Testis (tissue), 3 donors: Measurements from ENCODE around the gene F12. TPM values are rescaled to one million over a fixed set of nuclear protein-coding genes. Genes with fewer than 3 reads are reported as not detected.

Source experiments
- DNase-seq: peaks from one replicate; pipeline ENCODE4 v3.0.0-alpha.2; 2019
- H3K27ac ChIP-seq, 2 donors: fragments of 200-600 bp; sonication (generic); one replicate each; pipeline ENCODE4 v1.5.1; 2019
- H3K27me3 ChIP-seq: fragments of 200-600 bp; sonication (generic); one replicate; pipeline ENCODE4 v1.5.1; 2019
- H3K36me3 ChIP-seq: fragments of 200-600 bp; sonication (generic); one replicate; pipeline ENCODE4 v1.5.1; 2017; ENCODE audit warnings: low read depth; ENCODE audit errors: missing control alignments
- H3K4me1 ChIP-seq: fragments of 200-600 bp; sonication (generic); one replicate; pipeline ENCODE4 v1.5.1; 2019
- H3K4me3 ChIP-seq, 2 donors: fragments of 200-600 bp; sonication (generic); one replicate each; pipeline ENCODE4 v1.5.1; 2017 to 2019
- H3K9me3 ChIP-seq: fragments of 200-600 bp; sonication (generic); one replicate; pipeline ENCODE4 v1.5.1; 2017
- POLR2A ChIP-seq: fragments of 450-650 bp; IDR thresholded peaks from one replicate; pipeline ENCODE4 v1.6.1; 2017; ENCODE audit warnings: antibody characterized with exemption, mild to moderate bottlenecking, moderate library complexity
- WGBS, 2 donors: methylation state at CpG; one replicate each; pipeline ENCODE4 v1.1.5; 2018; 5-methylcytosine and 5-hydroxymethylcytosine counted together
- intact Hi-C: fragments of 100-400 bp; cut with DNase I; formaldehyde crosslinking; loops from one replicate; pipeline ENCODE4 v1.15.1; 2023; ENCODE audit warnings: low total_unique reads
- polyA plus RNA-seq: library from polyadenylated mRNA; stranded (reverse); fragments of 350-450 nt; fragmentation: Illumina TruSeq; extraction: RNeasy Lipid Tissue Mini Kit (QIAGEN cat#74804); gene quantifications from one replicate; pipeline ENCODE4 v1.2.3, GENCODE V29; 2014; ENCODE audit warnings: low read depth, low replicate concordance; ENCODE audit not compliant: insufficient read depth
- total RNA-seq, 2 donors: library from RNA; depleted of rRNA; stranded (reverse); fragments of >200 nt; gene quantifications; one replicate each; pipeline ENCODE4 v1.2.3, GENCODE V29; 2016
- TF ChIP-seq, protein P1 (sequence below), 3 experiments: fragments of 450-650 bp in 2 of 3; fragments of 200-600 bp in 1 of 3; sonication (generic) in 1 of 3; IDR thresholded peaks; one replicate each; pipeline ENCODE4 v1.5.1; 2016 to 2019; ENCODE audit warnings: antibody characterized with exemption in 3 of 3, mild to moderate bottlenecking in 2 of 3, moderate library complexity in 1 of 3

The F12 gene
- total and polyA plus RNA-seq, 3 donors from 2014 or later = 4.9 to 5.8 (median 5.3) TPM

DNA sequence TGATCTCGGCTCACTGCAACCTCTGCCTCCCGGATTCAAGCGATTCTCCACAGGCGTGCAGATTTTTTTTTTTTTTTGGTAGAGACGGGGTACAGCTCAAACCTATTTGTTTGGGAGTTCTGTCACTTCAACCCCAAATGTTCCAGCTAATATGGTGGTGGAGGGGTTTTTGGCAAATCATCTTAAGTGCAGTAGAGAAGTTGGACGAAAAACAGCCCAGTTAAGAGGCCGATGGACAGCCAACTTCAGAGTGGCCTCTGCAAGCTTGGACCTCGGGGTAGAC lies 36.5 kb upstream of the F12 start:
- 5 to 8% methylated on average over 6 to 8 of the region's 8 CpGs for WGBS, 2 donors
- peak overlapping the region; percentile 59 to 65 for H3K4me3 ChIP-seq
- intact Hi-C loops = no loop called here
- no peak for DNase-seq
- H3K9me3 ChIP-seq = no peaks in the 10 kb centered on the region
- TF ChIP-seq, protein P1, sequence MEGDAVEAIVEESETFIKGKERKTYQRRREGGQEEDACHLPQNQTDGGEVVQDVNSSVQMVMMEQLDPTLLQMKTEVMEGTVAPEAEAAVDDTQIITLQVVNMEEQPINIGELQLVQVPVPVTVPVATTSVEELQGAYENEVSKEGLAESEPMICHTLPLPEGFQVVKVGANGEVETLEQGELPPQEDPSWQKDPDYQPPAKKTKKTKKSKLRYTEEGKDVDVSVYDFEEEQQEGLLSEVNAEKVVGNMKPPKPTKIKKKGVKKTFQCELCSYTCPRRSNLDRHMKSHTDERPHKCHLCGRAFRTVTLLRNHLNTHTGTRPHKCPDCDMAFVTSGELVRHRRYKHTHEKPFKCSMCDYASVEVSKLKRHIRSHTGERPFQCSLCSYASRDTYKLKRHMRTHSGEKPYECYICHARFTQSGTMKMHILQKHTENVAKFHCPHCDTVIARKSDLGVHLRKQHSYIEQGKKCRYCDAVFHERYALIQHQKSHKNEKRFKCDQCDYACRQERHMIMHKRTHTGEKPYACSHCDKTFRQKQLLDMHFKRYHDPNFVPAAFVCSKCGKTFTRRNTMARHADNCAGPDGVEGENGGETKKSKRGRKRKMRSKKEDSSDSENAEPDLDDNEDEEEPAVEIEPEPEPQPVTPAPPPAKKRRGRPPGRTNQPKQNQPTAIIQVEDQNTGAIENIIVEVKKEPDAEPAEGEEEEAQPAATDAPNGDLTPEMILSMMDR (IDR thresholded peaks at IDR 0.05) = no peak
- no peak for TF ChIP-seq POLR2A
- peaks cover 16% of the 10 kb centered on the region for H3K4me1 ChIP-seq
- H3K27me3 ChIP-seq = no peaks in the 10 kb centered on the region
- H3K27ac ChIP-seq = no peak overlapping the region
- no peaks in the 10 kb centered on the region for H3K36me3 ChIP-seq

DNA sequence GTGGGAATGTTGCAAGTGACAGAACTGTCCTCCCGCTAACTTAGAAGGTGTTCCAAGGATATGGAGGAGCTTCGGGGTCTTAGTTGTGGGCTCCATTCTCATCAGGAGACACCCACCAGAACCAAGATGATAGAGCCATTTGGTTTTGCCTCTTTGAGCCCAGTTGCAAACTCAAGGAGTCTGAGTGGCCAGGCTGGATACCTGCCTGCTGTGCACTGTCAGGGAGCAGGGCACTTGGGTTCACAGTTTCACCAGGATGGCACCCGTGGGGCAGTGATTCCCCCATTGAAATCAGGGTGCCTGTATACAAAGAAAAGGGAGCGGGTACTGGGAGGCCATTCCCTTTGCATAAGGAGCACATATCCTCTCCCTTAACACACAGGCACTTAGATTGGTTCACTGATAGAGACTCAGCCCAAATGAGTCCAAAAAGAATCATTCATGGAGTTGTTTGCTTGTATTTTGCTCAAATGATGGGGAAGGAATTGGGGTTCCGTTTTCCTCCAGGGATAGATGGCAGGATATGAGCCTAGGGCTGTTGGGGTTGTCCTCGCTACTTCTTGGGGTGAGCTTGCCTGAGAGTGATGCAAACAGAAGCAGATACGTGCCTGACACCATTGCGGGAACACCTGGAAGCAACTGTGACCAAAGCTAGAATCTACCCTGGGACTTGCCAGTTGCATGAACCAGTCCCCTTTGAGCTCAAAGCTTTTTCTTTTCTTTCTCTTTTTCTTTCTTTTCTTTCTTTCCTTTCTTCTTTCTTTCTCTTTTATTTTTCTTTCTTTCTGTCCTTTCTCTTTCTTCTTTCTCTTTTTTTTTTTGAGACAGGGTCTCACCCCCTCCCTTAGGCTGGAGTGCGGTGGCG lies 35.9 kb upstream of the F12 start:
- H3K27ac ChIP-seq = no peak overlapping the region
- intact Hi-C loops = no loop called here
- no peak for DNase-seq

DNA sequence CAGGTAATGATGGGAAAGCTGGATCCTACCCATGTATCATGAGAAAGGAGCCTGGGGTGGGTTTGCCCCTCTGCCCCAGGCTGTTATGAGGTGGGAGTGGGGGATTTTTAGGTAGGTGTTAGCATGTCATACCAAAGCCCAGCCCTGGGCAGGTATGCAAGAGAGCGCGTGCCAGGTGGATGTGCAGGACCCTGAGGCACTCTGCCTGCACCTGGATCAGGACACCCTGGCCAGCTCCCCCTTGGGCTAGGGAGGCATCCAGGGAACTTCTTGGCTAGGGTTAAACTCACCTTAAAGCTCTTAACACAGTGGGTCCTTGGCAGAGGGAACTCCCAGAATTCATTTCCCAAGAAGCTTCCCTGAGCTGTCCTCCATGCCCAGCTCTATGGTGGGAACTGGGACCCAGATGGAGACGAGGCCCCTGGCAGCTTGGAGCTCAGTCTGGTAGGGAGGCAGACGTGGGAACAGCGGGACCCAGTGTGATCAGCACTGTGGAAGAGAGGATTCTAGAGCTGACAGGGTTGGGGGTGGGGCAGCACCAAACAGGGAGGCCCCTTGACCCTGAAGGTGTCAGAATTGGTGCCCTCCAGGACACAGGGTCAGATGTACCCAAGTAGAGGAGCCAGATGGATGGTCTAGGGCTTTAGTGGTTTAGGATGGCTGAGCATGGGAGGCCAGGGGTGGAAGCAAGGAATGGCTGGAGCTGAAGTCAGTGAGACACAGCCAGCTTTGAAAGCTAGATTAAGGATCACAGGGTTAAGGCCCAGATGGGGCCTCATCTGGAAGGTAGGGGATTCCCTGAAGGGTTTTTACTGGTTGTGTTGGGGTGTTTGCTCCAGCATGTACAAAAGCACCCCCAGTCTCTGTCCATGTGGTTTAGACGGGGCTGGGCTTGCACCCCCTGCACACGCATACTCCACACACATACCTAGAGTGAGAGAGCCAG lies 35.0 kb upstream of the F12 start:
- no peaks in the 10 kb centered on the region for H3K36me3 ChIP-seq
- intact Hi-C loops = no loop called here
- TF ChIP-seq, protein P1 (IDR thresholded peaks at IDR 0.05) = no peak
- no peak for TF ChIP-seq POLR2A

More for the DNA sequence above, 35.9 kb upstream of the F12 start:
- no peaks in the 10 kb centered on the region for H3K9me3 ChIP-seq
- H3K4me3 ChIP-seq = no peak overlapping the region
- H3K4me1 ChIP-seq = peaks cover 16% of the 10 kb centered on the region
- WGBS, 2 donors = 53 to 62% methylated on average over 10 of the region's 10 CpGs
- no peaks in the 10 kb centered on the region for H3K36me3 ChIP-seq
- TF ChIP-seq POLR2A = no peak
- TF ChIP-seq, protein P1 (IDR thresholded peaks at IDR 0.05) = no peak
- no peaks in the 10 kb centered on the region for H3K27me3 ChIP-seq

DNA sequence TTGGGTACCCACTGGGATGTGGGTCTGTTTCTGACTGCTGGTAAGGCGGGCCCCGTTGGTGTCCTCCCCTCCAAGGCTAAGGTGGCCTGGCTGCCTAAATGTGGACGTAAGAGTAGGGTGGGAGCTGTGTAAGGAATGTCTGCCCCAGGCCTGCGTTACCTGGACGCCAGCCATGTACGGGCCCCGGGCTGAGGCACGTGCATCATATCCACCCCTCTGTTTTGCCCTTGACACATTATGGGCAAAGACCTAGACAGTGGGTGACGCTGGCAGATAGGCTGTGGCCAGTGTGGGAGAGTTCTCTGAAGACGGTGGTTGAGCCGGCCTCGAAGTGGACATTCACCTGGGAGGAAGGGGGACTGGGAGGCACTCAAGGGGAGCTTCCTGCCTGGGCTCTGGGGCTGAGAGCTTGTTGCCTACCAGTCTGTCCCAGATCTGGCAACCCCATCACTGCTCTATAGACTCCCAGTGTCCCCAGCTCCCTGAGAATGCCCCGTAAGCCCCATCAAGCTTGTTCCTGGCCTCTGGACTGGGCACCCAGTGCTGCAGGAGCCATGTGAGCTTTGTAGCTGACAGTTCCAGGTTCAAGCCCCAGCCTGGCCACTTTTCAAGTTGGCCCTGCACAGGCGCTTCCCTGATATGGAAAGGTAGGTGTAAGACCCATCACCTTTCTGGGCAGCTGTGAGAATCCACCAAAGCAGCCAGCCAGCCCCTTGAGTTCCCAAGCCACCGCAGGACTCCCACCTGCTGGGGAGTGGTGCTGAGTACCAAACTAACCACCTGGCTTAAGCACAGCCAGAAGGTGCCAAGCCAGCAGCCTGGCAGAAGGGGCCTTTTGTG lies 34.0 kb upstream of the F12 start:
- Histone ChIP-seq H3K27me3 (no peaks in the 10 kb centered on the region), H3K36me3 (no peaks in the 10 kb centered on the region), H3K4me1 (peaks cover 16% of the 10 kb centered on the region), H3K9me3 (no peaks in the 10 kb centered on the region), H3K4me3 (no peak overlapping the region), H3K27ac (no peak overlapping the region)
- TF ChIP-seq POLR2A = no peak
- TF ChIP-seq, protein P1 (IDR thresholded peaks at IDR 0.05) = no peak
- intact Hi-C loops = no loop called here
- 84 to 100% methylated on average over 1 to 15 of the region's 15 CpGs for WGBS, 2 donors
- no peak for DNase-seq

More for the DNA sequence above, 35.0 kb upstream of the F12 start:
- Histone ChIP-seq H3K4me3 (no peak overlapping the region), H3K27me3 (no peaks in the 10 kb centered on the region), H3K4me1 (peaks cover 16% of the 10 kb centered on the region), H3K9me3 (no peaks in the 10 kb centered on the region), H3K27ac (no peak overlapping the region)
- no peak for DNase-seq
- 64 to 77% methylated on average over 4 to 7 of the region's 7 CpGs for WGBS, 2 donors
